ENCODE data around the gene CBFB. TPM values are rescaled to one million over a fixed set of nuclear protein-coding genes. Genes with fewer than 3 reads are reported as not detected.

Gene CBFB
- total and polyA plus RNA-seq, 2 experiments from 2014 or later, result 47.4 to 59.0 TPM

DNA sequence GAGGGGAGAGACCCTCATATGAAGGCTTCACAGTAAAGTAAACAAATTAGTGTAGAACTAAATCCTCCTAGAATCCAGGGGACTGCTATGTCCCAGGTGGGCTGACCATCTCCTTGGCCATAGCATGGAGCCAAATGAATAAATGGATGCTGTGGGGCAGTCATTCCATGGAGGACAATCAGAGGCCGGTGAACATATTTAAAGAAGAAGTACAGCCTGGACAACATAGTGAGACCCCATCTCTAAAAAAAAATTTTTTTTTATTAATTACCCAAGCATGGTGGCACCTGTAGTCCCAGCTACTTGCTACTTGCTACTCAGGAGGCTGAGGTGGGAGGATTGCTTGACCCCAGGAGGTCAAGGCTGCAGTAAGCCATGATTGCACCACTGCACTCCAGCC lies 5.3 kb upstream of the CBFB start:
- no peak overlapping the region for H2AFZ ChIP-seq
- no peaks in the 10 kb centered on the region for H3K27me3 ChIP-seq
- H3K79me2 ChIP-seq, result no peaks in the 10 kb centered on the region
- TF ChIP-seq, protein P1, sequence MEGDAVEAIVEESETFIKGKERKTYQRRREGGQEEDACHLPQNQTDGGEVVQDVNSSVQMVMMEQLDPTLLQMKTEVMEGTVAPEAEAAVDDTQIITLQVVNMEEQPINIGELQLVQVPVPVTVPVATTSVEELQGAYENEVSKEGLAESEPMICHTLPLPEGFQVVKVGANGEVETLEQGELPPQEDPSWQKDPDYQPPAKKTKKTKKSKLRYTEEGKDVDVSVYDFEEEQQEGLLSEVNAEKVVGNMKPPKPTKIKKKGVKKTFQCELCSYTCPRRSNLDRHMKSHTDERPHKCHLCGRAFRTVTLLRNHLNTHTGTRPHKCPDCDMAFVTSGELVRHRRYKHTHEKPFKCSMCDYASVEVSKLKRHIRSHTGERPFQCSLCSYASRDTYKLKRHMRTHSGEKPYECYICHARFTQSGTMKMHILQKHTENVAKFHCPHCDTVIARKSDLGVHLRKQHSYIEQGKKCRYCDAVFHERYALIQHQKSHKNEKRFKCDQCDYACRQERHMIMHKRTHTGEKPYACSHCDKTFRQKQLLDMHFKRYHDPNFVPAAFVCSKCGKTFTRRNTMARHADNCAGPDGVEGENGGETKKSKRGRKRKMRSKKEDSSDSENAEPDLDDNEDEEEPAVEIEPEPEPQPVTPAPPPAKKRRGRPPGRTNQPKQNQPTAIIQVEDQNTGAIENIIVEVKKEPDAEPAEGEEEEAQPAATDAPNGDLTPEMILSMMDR (IDR thresholded peaks at IDR 0.05; ENCODE audit: poor library complexity), result no peak
- TF ChIP-seq EZH2 (IDR thresholded peaks at IDR 0.05; ENCODE audit: borderline replicate concordance) (no peak), EZH2phosphoT487 (IDR thresholded peaks at IDR 0.05; ENCODE audit: low read depth, severe bottlenecking, unreplicated experiment) (no peak)
- WGBS (ENCODE audit: low lambda C conversion rate, missing lambda C conversion rate), result 100% methylated on average over 1 of the region's 1 CpG
- H3K9me3 ChIP-seq (ENCODE audit: low read depth), result no peaks in the 10 kb centered on the region
- H4K20me1 ChIP-seq (ENCODE audit: insufficient read depth, poor library complexity, severe bottlenecking), result no peaks in the 10 kb centered on the region
- H3K27ac ChIP-seq, result no peak overlapping the region
- no peak for DNase-seq (ENCODE audit: low spot score)
- peaks cover 22% of the 10 kb centered on the region for H3K4me1 ChIP-seq (ENCODE audit: insufficient read depth)
- no peaks in the 10 kb centered on the region for H3K36me3 ChIP-seq (replicated peaks; ENCODE audit: insufficient read depth, low read depth)
- H3K4me3 ChIP-seq, result no peak overlapping the region
- H3K4me2 ChIP-seq, result no peak overlapping the region
- H3K9me2 ChIP-seq (replicated peaks; ENCODE audit: insufficient read depth), result no peaks in the 10 kb centered on the region

DNA sequence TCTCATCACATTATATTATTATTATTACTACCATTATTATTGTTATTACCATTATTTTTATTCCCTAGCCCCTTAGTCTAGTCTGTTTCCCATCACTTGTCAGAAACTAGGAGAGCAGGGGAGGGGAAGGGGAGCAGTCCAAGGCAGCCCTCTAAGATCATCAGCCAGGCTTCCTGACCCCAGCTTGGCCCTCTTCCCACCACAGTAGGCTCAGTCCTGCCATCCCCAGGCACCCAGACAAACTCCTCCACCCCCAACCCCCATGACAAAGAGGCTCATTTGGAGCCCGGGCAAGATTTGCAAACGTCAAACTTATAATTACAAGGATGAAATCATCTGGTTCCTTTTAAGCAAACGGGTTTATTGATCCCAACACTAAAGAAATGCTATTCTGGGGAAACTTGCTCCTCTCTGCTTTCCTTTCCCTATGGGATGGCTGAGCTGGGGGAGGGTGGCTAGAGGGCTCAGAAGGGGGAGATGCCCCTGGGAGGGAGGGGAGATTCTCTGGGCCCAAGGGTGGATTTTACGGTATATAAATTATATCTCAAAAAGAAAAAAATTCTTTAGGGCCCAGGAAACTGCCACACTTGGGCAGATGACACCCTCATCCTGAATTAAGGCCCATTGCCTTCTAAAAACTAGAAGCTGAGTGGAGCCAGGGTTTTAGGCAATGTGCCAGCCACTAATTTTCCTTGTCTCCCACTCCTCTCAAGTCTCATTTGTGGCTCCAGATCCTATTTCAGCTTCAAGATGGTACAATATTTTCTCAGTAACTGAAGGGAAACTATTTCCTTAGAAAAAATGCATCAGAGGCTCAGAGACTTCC lies 4.4 kb upstream of the CBFB start:
- Histone ChIP-seq H3K27ac (peak overlapping the region; percentile 59), H3K9me2 (replicated peaks; ENCODE audit: insufficient read depth) (no peaks in the 10 kb centered on the region), H3K4me1 (ENCODE audit: insufficient read depth) (peaks cover 22% of the 10 kb centered on the region), H3K36me3 (replicated peaks; ENCODE audit: insufficient read depth, low read depth) (no peaks in the 10 kb centered on the region), H3K4me3 (no peak overlapping the region), H3K4me2 (peak overlapping the region; percentile 21), H3K79me2 (no peaks in the 10 kb centered on the region), H3K27me3 (no peaks in the 10 kb centered on the region), H4K20me1 (ENCODE audit: insufficient read depth, poor library complexity, severe bottlenecking) (no peaks in the 10 kb centered on the region), H3K9me3 (ENCODE audit: low read depth) (no peaks in the 10 kb centered on the region), H2AFZ (no peak overlapping the region)
- WGBS (ENCODE audit: low lambda C conversion rate, missing lambda C conversion rate), result 49% methylated on average over 4 of the region's 4 CpGs
- DNase-seq (ENCODE audit: low spot score), result no peak
- TF ChIP-seq EZH2phosphoT487 (IDR thresholded peaks at IDR 0.05; ENCODE audit: low read depth, severe bottlenecking, unreplicated experiment) (no peak), EZH2 (IDR thresholded peaks at IDR 0.05; ENCODE audit: borderline replicate concordance) (no peak)
- TF ChIP-seq, protein P1 (IDR thresholded peaks at IDR 0.05; ENCODE audit: poor library complexity), result no peak

DNA sequence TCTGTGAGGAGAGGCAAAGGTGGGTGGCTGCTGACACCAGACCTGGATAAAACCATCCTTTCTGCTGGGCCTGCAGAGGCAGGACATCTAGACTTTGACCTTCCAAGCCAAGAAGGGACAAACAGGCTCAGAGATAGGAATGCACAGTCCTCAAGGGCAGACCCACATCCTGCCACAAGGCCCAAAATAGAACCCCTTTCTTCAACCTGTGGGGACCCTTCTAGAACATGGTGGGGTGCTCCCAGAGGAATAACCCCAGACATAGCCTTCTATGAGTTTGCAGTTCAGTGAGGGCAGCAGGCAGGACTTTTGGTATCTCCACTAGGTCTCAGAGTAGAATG lies 3.8 kb upstream of the CBFB start:
- no peak for DNase-seq (ENCODE audit: low spot score)
- Histone ChIP-seq H3K27ac (peak overlapping the region; percentile 59), H3K27me3 (no peaks in the 10 kb centered on the region), H2AFZ (no peak overlapping the region), H3K9me3 (ENCODE audit: low read depth) (no peaks in the 10 kb centered on the region), H3K36me3 (replicated peaks; ENCODE audit: insufficient read depth, low read depth) (no peaks in the 10 kb centered on the region), H3K4me2 (peak overlapping the region; percentile 21), H3K4me1 (ENCODE audit: insufficient read depth) (peaks cover 23% of the 10 kb centered on the region), H3K9me2 (replicated peaks; ENCODE audit: insufficient read depth) (no peaks in the 10 kb centered on the region), H3K79me2 (peaks cover 4% of the 10 kb centered on the region), H3K4me3 (no peak overlapping the region), H4K20me1 (ENCODE audit: insufficient read depth, poor library complexity, severe bottlenecking) (peaks cover 3% of the 10 kb centered on the region)
- no peak for TF ChIP-seq EZH2phosphoT487 (IDR thresholded peaks at IDR 0.05; ENCODE audit: low read depth, severe bottlenecking, unreplicated experiment)
- TF ChIP-seq, protein P1 (IDR thresholded peaks at IDR 0.05; ENCODE audit: poor library complexity), result no peak
- TF ChIP-seq EZH2 (IDR thresholded peaks at IDR 0.05; ENCODE audit: borderline replicate concordance), result no peak

Measured in hepatocyte (in vitro differentiated cells).